NB4 (cell line): ENCODE results near the gene KRT7.

Source experiments
- DNase-seq: peaks from one replicate; pipeline ENCODE4 v3.0.0; 2010; ENCODE audit warnings: low read depth
- H3K4me3 ChIP-seq: one replicate; pipeline ENCODE4 v1.5.1; 2011; ENCODE audit warnings: mild to moderate bottlenecking, low read depth, low read length, moderate library complexity
- CTCF ChIP-seq: IDR thresholded peaks from one replicate; pipeline ENCODE4 v1.5.1; 2012; ENCODE audit warnings: low read depth, low read length
- MYC ChIP-seq: IDR thresholded peaks from 2 replicates; pipeline ENCODE4 v1.6.1; 2011; ENCODE audit warnings: low read depth, low read length
- POLR2A ChIP-seq: IDR thresholded peaks from 2 replicates; pipeline ENCODE4 v1.6.1; 2011; ENCODE audit warnings: mild to moderate bottlenecking; ENCODE audit not compliant: insufficient read length; ENCODE audit errors: extremely low read depth
- TF ChIP-seq, protein P1 (sequence below): IDR thresholded peaks from 2 replicates; pipeline ENCODE4 v1.6.1; 2011; ENCODE audit warnings: low read depth, low read length

The KRT7 gene

GRCh38 chr12:52191841-52192791 lies 40.9 kb upstream of the KRT7 start, which contains the start of gene KRT80:
Gene KRT80 (minus strand): TSS chr12:52192014. CDS start chr12:52191902, 112 bp downstream.
- peak; percentile 20 for DNase-seq
- no peak for TF ChIP-seq MYC
- H3K4me3 ChIP-seq = no peak within 1 kb of the TSS

DNA sequence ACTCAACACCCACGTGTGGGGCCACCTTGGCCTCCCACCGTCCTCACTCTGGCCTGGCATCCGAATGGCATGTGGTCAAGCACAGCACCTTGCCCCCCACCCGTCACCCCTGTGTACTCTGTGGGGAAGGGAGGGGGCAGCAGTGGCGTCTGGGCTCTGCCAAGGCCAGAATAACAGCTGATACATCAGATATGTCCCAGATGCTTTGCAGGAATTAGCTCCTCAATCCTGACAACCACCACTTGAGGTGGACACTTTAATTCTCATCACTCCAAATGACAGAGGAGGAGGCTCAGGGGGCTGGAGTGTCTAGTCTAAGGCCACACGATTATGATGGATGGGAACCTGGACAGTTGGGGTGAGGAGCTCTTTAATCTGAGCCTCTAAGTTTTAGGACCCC lies 39.5 kb upstream of the KRT7 start:
- no peak for DNase-seq
- TF ChIP-seq, protein P1, sequence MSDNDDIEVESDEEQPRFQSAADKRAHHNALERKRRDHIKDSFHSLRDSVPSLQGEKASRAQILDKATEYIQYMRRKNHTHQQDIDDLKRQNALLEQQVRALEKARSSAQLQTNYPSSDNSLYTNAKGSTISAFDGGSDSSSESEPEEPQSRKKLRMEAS = no peak
- no peak for TF ChIP-seq POLR2A
- no peak for TF ChIP-seq CTCF
- TF ChIP-seq MYC = no peak
- no peak overlapping the region for H3K4me3 ChIP-seq

GRCh38 chr12:52193991-52194390 lies 39.1 kb upstream of the KRT7 start:
- TF ChIP-seq MYC = no peak
- TF ChIP-seq, protein P1 = no peak
- no peak for TF ChIP-seq POLR2A
- no peak for TF ChIP-seq CTCF
- peak; percentile 79 for DNase-seq
- no peak overlapping the region for H3K4me3 ChIP-seq

DNA sequence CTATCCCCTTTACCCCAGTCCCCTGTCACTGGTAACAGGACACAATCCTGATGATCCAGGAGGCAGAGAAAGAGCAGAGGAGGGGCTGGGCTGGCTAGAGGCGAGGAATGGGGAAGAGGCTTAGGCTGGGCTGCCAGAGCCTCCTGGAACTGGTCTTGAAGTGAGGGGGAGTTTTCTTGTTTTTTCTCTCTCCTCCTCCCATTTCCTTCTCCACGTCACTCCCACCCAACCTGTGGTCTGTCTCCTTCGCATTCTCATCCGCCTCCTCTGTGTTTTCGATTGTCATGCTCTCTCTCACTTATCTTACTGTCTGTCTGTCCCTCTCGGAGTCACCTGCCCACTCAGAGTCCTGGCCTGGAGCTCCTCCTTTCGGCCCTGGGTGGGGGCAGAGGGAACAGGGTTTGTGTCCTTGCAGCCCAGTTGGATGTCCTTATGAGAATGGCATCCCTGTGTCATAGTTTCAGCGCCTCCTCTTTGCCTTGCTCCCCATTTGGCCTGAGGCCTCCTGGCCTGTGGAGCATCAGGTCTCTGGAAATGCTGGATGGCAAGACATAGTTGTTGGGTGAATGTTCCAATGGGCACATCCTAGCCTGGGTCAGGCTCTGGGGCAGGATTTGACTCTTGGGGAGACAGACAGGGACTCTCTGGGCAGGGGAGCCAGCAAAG lies 37.8 kb upstream of the KRT7 start:
- no peak overlapping the region for H3K4me3 ChIP-seq
- DNase-seq = peak; percentile 94
- no peak for TF ChIP-seq POLR2A
- TF ChIP-seq, protein P1 = no peak
- TF ChIP-seq MYC = no peak
- TF ChIP-seq CTCF = no peak

- peak; percentile 98 for DNase-seq
- peak; percentile 38; the same call in 1 of the 2 replicates for TF ChIP-seq MYC
- TF ChIP-seq, protein P1 = no peak
- no peak overlapping the region for H3K4me3 ChIP-seq
Measured at GRCh38 chr12:52197371-52198231, 35.4 kb upstream of the KRT7 start.

GRCh38 chr12:52198454-52199215 lies 34.4 kb upstream of the KRT7 start:
- DNase-seq = peak; percentile 90
- peak; percentile 64 for TF ChIP-seq MYC
- TF ChIP-seq, protein P1 = peak; percentile 54; the same call in 1 of the 2 replicates
- TF ChIP-seq POLR2A = no peak
- peak overlapping the region; percentile 5 for H3K4me3 ChIP-seq
